NCI-H524 treated with DMSO at 0.1 percent for 48 hours (cell line): Measurements from ENCODE around the gene TRERF1.
"Not testable (repeated sequence)": the region's sequence is repeated elsewhere in the genome, so short reads cannot be mapped to it uniquely, and the experiment has no call there.

Experiments
- DNase-seq: peaks from one replicate; lab custom pipeline; 2025; lab: John Stamatoyannopoulos, UW

Gene TRERF1

DNA sequence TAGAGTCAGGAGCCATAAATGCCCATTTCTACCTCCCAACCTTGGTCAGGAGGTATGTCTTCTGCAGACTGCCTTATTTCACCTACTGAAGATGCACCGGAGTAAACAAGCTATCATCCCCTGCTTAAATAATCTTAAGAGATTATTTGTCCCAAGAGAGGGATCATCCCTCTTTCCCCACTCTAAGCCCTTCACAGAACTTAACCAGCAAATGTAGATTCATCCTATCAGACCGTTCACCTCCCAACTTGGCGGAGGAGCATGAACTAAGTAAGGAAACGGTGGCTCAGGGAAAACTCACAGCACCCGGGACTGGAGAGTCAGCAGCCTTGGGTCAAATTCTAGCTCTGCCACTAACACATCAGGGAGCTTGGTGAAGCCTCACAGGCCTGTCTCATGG, 115.3 kb downstream of the TRERF1 start:
- DNase-seq = no peak

DNA sequence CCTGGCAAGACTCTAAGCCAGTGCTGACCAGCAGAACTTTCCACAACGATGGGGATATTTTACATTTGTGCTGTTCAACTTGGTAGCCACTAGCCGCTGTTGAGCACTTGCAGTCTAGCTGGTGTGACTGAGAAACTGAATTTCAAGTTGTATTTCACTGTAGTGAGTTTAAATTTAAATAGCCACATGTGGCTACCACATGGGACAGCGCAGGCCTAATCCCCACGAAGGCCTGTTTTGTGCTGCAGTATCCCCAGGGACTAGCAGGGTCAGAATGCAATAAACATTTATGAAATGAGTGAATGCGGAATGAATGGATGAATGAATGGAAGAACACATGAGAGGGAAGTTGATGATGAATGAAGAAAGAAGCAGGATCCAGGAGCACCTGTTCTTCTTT, 115.8 kb downstream of the TRERF1 start:
- no peak for DNase-seq

DNA sequence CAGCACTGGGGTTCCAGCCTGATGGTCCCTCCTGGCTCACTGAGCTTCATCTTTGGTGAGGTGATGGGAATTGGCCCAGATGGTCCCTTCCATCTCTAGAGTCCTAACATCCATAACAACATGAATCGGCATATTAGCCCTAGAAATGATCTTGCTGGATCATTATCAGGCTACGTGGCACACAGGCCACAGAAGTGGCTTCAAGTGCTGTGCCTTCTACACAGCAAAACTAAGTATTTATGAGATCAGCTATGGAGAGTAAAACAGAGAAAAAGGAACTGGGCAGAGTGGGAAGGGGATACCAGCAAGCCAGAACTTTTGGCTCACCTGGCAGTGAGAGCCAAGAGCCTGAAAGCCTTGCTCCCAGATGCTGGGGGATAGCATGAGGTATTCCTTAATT, 116.9 kb downstream of the TRERF1 start:
- no peak for DNase-seq

DNA sequence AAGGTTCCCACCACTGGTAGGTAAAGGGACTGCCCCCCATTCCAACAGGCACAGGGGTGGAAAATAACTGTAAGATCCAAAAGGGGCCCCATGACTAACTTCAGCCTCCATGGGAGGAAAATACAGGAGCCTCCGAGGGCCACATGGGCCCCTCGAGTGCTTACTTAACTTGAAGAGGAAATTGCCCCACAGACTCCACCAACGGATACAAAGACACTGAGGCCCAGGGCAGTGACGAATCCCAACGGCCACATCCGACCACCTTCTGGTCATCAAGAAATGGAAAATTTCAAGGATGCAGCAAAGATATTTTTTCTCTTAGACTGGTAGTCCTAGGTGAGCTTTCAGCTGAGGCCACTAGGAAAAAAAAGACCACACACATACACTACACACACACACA, 118.1 kb downstream of the TRERF1 start:
- no peak for DNase-seq

DNA sequence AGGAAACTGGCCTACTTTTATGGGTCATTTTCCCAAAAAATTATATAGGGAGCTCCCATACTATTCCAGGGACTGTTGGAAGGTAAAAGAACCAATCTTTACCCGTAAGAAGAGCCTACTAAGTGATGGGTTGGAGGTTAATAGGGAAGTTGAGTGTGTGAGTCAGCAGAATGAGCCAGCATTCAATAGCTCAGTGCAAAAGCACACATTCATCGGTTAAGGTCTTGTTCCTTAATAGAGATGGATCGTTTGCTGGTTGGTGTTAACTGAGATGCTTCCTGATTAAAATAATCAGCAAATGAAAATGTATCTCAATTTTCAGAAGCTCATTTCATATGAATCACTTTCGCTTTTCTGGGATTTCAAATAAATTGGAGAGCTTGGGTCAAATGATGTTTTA, 118.8 kb downstream of the TRERF1 start:
- DNase-seq = no peak

DNA sequence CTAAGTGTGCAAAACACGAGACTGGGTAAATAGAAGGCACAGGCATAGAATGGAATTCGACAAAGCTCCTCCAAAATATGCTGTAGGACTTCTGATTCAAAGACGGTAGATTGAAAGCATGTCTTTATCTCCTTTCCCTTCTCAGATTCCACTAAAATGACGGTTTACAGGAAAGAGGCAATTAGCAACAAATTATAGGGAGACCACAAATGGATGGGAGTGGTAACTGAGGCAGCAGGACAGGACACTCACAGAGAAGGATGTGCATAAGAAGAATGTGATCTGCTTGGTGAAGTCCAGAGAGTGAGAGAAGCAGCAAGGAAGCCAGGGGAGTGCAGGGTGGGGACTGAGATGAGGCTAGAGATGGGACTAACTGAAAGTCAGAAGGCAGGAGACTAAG, 120.7 kb downstream of the TRERF1 start:
- DNase-seq = no peak

DNA sequence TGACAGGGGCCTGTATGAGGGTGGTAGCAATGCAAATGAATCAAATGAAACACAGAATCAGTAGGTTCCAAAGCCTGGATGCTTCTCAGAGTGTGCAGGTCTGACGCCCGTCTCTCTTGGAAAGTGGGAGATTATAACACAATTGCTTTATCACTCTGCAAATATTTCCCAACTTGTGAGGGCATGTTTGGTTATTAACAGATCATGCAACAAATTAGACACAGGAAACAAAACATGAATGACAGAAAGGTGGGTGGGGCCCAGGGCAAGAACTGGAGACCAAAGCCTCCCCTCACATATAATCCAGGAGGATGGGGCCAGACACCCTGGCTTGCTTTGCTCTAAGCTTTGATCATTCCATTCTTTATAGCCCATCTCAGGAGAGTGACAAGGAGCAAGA, 125.5 kb downstream of the TRERF1 start:
- no peak for DNase-seq

DNA sequence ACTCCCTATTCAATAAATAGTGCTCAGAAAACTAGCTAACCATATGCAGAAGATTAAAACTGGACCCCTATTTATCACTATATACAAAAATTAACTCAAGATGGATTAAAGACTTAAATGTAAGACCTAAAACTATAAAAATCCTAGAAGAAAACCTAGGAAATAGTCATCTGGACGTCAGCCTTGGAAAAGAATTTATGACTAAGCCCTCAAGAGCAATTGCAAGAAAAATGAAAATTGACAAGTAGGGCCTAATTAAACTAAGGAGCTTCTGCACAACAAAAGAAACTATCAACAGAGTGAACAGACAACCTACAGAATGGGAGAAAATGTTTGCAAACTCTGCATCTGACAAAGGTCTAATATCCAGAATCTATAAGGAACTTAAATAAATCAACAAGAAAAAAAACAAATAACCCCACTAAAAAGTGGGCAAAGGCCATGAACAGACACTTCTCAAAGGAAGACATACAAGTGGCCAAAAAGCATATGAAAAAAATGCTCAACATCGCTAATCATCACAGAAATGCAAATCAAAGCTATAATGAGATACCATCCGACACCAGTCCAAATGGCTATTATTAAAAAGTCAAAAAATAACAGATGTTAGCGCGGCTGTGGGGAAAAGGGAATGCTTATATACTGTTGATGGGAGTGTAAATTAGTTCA, 126.9 kb downstream of the TRERF1 start:
- not testable (repeated sequence) for DNase-seq

DNA sequence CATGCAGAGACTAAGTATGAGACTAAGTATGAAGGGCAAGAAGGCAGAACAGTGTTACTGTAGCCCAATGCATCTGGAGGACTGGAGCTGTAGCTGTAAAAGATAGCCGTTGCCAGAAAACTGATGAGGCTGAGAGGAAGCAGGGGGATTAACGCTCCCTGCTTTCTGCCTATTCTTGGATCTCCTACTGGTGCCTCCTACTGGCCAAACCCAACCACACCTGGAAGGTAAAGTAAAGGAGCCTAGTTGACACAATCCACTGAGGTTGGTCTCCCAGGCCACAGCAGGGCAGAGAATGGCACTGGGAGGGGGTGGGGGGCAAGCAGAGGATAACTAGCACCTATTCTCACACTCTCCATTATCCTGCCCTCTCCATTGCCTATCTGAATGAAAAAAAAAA, 129.1 kb downstream of the TRERF1 start:
- DNase-seq = no peak

DNA sequence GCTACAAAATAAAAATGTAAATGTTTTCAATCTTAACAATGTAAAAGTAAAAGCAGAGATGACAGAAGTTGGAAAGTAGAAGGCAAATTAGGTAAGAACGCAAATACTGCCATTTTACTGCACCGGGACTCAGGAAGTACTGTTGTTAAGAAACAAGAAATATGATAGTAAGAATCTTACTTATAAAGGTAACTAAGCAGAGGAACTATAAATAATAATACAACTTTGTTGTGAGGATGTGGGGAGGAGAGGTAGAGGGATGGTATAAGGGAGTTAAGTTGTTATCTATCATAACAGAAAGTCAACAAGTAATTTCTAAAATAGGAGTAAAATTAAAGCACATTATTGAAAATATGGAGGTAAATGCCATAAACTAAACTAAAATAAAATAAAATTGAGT, 129.8 kb downstream of the TRERF1 start:
- no peak for DNase-seq

DNA sequence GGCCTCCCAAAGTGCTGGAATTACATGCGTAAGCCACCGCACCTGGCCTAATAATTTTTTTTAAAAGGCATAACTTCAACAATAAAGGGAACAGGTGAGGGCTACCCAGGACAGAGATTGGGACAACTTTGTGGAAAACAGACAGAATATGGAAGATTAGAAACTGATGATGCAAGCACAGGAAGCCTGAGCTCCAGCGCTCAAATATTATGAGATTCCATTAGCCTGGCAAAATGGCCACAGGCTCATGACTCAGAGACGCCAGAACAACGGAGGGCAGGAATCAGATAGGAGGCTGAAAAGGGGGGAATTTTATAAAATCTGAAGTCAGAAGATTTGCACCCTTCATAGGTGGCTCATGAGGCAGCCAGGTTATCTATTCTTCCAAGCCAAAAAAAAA, 131.0 kb downstream of the TRERF1 start:
- DNase-seq = no peak

DNA sequence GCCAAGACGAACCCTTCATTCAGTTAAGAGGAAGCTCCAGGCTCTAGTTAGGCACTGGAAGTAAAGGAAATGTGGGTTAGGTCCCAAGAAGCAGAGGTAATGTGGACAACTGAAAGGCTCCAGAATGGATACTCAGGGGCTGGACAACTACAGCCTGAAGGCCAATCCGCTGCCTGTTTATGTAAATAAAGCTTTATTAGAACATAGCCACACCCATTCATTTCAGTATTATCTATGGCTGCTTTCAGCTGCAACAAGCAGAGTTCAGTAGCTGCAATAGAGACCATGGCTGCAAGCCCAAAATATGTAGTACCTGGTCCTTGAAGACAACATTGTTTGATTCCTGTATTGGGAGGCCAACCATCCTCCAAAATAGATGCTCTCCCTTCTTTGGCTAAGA, 133.2 kb downstream of the TRERF1 start:
- no peak for DNase-seq

DNA sequence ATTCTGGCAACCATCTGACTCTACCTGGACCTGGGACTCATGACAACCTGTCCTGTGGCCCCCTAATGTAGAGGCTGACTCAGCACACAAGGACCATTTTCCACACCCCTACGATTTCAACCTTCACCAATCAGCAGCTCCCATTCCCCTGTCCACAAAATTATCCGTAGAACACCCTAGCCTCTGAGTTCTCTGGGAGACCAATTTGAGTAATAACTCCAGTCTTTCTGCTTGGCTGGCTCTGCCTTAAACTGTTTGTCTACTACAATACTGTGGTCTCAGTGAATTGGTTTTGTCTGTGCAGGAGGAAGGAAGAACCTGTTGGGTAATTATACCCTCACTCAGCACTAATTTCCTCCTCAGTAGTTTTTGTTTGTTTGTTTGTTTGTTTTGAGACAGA, 134.7 kb downstream of the TRERF1 start:
- no peak for DNase-seq

DNA sequence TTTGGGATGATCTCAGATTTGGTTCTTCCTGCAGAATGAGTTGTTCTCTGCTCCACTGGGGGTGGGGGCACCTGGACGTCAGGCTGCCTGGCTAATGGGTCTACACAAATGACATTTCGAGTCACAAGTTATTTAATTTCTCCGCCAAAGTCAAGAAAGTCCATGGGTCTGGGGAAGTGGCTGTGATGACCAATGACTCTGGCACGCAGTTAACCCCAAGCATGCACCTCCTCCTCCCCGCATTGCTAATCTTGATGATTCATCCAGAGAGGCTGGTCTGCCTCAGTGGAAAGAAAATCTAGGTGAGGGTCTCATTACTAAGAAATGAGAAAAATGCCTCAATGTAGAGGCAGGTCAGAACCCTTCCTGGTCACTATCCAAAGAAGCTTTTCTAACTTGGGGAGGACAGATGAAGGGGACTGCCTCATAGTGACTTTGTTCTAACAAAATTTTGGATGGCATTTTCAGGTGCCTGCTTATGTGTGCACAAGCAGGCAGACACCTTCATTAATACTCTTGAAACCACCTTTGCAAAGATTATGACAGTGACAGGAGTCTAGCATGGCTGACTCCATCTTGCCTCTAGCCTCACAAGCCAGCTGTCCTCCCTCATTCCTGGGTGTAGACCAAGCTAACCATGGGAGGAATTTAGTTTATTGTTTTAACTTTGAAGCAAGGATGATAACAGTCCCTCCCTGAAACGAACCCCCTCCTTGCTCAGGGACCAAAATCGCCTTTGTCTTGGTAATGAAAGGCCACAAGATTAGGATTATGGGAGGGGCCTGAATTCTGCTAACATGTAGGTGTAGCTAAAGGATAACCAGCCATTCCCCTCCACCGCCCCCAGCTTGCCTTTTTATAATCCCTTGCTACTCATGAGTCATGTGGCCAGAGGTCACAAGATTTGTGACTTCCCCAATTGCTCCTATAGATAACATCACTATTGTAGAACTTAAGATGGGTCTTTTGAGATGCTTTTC, 135.4 kb downstream of the TRERF1 start:
- DNase-seq = no peak

DNA sequence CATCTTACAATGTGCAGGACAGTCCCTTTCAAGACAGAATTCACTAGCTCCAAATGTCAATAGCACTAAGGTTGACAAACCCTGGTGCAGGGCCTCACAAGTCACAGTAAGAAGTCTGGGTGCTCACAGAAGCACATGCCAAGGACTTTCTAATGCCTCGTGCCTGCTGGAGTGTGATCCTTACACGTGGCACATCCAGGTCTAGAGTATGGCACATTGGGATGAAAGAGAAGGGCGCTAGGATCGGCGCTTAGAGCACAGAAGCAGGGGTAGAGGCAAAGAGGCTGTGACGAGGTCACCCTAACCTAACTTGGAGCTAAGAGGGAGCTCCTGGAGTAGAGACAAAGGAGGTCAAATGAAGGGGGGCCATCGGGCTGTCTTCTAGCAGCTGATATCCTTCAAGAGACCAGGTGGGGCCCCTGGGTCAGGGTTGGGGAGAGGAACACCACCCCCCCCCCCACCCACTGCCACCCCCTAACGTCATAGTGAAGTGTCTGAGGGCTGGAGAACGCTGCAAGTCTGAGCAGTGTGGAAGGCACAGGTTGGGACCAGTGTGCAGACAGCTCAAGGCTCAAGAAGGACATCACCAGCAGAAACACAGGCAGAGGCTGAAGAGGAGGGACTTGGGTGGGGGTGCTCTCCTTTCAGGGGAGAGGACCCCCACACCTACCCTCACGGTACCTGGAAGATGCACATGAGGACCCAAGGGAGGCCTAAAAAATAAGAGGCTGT, 136.3 kb downstream of the TRERF1 start:
- DNase-seq = no peak

DNA sequence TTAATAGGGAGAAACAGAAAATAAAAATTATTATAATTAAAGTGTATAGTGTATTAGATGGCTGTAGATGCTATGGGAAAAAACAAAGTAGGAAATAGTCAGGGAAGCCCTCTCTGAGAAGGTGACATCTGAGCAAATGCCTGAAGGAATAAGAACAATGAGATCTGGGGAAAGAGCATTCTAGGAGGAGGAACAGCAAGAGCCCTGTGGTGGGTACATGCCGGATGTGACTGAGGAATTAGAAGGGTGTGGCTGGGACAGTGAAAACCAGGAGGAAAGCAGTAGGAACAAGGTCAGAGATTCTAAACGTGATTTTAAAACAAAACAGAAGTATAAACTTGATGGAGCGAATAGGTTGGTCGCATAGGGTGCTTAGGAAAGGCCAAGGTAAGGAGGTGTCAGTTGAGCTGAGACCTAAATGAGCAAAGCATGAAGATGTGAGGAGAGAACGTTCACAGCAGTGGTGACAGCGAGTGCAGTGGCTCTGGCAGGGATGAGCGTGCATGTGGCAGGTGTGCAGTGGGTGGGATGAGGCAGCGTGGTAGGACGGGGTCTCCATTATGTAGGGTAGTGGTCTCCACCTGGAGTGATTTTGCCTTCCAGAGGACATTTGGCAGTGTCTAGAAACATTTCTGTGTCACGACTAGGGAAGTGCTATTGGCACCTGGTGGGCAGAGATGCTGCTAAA, 137.0 kb downstream of the TRERF1 start:
- no peak for DNase-seq

DNA sequence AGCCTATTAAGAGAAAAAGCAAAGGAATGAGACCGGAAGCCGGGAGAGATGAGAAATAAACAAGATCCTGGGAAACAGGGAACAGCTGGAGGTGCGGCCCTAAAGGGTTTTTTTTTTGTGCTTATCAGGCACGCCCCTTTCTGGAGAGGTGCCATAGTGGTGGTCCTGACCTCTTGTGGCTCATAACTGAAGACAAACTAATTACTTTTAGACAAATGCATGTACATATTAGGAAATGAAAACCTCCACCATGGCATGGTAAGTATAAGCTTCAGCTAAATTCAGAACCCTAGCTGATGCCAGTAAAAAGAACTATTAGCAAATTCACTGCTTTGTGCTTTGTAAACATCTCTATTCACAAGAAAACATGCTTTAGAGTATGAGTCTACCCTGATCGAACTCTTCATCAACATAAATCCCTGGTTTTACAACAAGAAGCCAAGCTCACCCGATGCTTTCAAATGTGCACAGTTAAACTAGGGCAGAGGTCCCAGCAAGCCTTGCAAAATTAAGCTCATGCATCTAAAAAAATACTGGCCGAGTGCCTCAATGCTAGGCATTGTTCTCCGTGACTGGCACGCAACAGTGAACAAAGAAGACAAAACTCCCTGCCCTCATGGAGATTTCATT, 137.7 kb downstream of the TRERF1 start:
- DNase-seq = no peak

DNA sequence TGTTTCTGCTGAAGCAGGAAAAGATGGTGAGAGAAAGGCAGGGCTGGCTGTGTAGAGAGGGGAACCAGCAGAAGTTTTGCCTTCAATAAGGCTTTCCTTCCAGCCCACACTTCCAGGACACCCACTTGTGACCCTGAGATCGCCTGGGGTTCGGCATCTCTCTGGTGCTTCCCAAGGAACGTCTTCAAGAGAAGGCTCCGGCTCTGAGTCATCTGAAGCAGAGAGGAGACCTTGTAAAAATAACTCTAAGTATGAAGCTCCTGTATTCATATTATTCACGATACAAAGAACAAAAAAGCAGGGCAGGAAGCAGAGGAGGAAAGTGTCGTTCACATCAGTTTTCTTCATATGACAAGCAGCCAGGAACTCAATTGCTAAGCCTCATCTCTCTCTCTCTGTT, 138.7 kb downstream of the TRERF1 start:
- DNase-seq = no peak

DNA sequence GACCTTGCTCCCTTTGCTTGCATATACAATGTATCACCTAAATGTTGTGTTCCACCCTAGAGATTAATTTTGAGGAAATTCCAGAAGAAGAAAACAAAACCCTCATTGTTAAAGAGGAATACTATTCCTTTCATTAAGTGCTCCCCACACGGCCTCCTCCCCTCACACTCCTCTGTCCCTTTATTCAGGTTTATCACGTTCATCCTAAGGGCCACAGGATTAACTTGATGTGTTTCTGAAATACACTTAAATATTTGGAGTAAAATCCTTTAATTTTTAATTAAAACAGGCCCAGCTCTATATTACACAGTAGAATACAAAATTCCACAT, 144.6 kb downstream of the TRERF1 start:
- DNase-seq = no peak

DNA sequence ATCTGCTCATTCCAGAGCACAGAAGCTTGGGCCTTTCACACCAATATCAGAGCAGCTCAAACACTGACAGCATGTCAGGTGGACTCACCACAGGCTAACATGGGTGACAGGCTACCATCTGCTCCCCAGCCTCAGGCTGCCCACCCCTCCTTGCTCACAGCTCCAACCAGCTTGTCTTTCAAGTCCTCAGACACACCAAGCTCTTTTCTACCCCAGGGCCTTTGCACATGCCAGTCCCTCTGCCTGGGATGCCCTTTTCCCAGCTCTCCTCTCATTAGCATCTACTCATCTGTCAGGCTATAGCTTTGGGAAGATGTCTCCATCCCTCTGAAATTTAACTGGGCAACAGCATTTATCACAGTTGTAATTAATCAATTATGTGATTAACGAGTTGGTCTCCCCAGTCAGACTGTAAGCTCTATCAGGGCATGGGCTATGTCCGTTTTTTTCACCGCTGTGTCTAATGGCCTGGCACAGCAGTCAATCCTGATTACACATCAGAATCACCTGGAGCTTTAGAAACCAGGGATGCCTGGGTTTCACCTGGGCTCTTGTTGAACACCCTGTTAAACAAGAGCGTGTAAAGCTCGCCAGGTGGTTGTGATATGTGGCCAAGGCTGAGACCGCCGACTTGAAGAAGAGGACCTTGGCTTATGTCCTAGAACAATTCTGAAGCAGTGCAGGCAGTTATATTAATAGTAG, 145.1 kb downstream of the TRERF1 start:
- DNase-seq = no peak

DNA sequence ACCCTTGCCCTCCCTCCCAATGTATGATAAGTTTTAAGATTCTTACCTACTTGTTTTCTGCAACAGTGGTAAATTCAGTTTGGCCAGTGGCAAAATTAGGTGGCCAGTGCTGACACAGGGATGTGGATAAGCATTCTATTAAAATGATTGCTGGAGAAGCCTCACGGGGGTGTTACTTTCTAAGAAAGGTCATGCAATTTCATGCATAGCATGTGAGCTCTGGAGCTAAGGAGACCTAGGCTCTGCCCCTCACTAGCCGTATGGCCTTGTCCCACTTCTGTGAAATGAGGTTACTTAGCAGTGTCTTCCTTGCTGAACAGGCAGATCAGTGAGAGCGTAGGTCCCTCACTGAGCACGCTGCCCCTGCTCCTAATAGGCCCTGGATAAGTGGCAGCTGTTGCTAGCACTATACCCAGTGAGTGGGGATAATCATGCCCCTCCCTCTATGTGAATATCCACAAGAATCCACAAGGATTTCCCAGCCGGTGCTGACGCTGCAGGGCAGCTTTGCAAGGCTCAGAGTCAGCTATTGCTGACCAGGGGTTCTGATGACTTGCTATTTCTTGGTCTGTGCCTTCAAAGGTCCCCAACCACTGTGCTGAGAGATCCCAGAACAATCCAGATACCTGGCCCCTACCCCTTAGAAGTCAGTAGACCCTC, 147.5 kb downstream of the TRERF1 start:
- DNase-seq = peak; percentile 84
